Activated B cell treated with CpG ODN at 0.5 μM for 24 hours (primary cell): Measurements from ENCODE around the gene PGLYRP2. TPM values are rescaled to one million over a fixed set of nuclear protein-coding genes. Genes with fewer than 3 reads are reported as not detected.
A peak's percentile ranks its signal among the peaks of the same experiment; 100 is the strongest.

Experiments used
- ATAC-seq: fragments of 200-7000 bp; cut with Tn5 transposase; one replicate; pipeline ENCODE4 v1.10.0; 2021; ENCODE audit warnings: low read depth, mild to moderate bottlenecking, moderate library complexity
- CTCF ChIA-PET: fragments of 350-600 bp; sonication (Branson Sonifier 250); formaldehyde crosslinking; loops from one replicate; lab custom pipeline; 2021; ENCODE audit warnings: antibody characterized with exemption; lab: Charles Lee
- POLR2A ChIA-PET: fragments of 350-600 bp; sonication (Branson Sonifier 250); formaldehyde crosslinking; loops from one replicate; lab custom pipeline; 2021; ENCODE audit warnings: antibody characterized with exemption; lab: Charles Lee
- DNase-seq: peaks from one replicate; pipeline ENCODE4 v3.0.0; 2022
- H3K27ac Mint-ChIP-seq: one replicate; pipeline ENCODE4 v1.8.0; 2020; ENCODE audit warnings: mixed read lengths
- H3K27me3 Mint-ChIP-seq: one replicate; pipeline ENCODE4 v1.8.0; 2021; ENCODE audit warnings: mixed read lengths
- H3K36me3 Mint-ChIP-seq: one replicate; pipeline ENCODE4 v1.8.0; 2021; ENCODE audit warnings: low read depth, mixed read lengths
- H3K4me1 Mint-ChIP-seq: one replicate; pipeline ENCODE4 v1.8.0; 2021; ENCODE audit warnings: mixed read lengths
- H3K4me3 Mint-ChIP-seq: one replicate; pipeline ENCODE4 v1.8.0; 2020; ENCODE audit warnings: mild to moderate bottlenecking, mixed read lengths
- H3K9me3 Mint-ChIP-seq: one replicate; pipeline ENCODE4 v1.8.0; 2020; ENCODE audit warnings: mixed read lengths
- CTCF ChIP-seq: fragments of 200-600 bp; IDR thresholded peaks from one replicate; pipeline ENCODE4 v1.8.0; 2022; ENCODE audit warnings: antibody characterized with exemption, mild to moderate bottlenecking
- intact Hi-C: fragments of 100-400 bp; cut with micrococcal nuclease; formaldehyde crosslinking; loops from one replicate; pipeline ENCODE4 v1.15.1; 2024
- total RNA-seq: library from RNA; stranded (reverse); gene quantifications from 2 replicates; pipeline ENCODE4 v1.2.3, GENCODE V29; 2022

PGLYRP2 gene
- total RNA-seq, 1 donor from 2014 or later: not detected

GRCh38 chr19:15453091-15453578, 26.2 kb downstream of the PGLYRP2 start:
- intact Hi-C loops: no loop called here

GRCh38 chr19:15452111-15453047, 26.9 kb downstream of the PGLYRP2 start:
- H3K27me3 Mint-ChIP-seq: no peaks in the 10 kb centered on the region
- DNase-seq: no peak
- intact Hi-C loops: no loop called here

More at GRCh38 chr19:15453091-15453578, 26.2 kb downstream of the PGLYRP2 start:
- DNase-seq (no peak), ATAC-seq (no peak)
- H3K4me1 Mint-ChIP-seq: peaks cover 17% of the 10 kb centered on the region
- no peaks in the 10 kb centered on the region for H3K27me3 Mint-ChIP-seq
- H3K9me3 Mint-ChIP-seq: no peaks in the 10 kb centered on the region
- ChIA-PET CTCF (no interaction called here), POLR2A (interaction anchor here (1.3 to 2.0 kb wide), 2 partner anchors 10 to 20 kb away, joined by 3 to 9 read pairs; no protein-coding TSS in a partner anchor)
- H3K4me3 Mint-ChIP-seq: no peak overlapping the region
- peaks cover 48% of the 10 kb centered on the region for H3K36me3 Mint-ChIP-seq
- no peak for TF ChIP-seq CTCF
- H3K27ac Mint-ChIP-seq: no peak overlapping the region

GRCh38 chr19:15450528-15450890, 28.8 kb downstream of the PGLYRP2 start:
- POLR2A ChIA-PET: interaction anchor here (2.4 to 2.9 kb wide), 2 partner anchors 13 to 32 kb away, joined by 7 to 14 read pairs; partner anchors contain the start of gene AKAP8L
- TF ChIP-seq CTCF: no peak
- Mint-ChIP-seq H3K36me3 (peaks cover 33% of the 10 kb centered on the region), H3K27ac (peak overlapping the region; percentile 90), H3K9me3 (no peaks in the 10 kb centered on the region), H3K27me3 (no peaks in the 10 kb centered on the region), H3K4me3 (peak overlapping the region; percentile 80), H3K4me1 (peaks cover 17% of the 10 kb centered on the region)
- no peak for DNase-seq
- intact Hi-C loops: loop anchor here (2.0 kb wide), 1 partner anchor 14 kb away; the partner anchor contains the start of gene RASAL3
- no peak for ATAC-seq
- CTCF ChIA-PET: interaction anchor here (1.2 kb wide), 1 partner anchor 13 kb away, joined by 4 read pairs; no protein-coding TSS in a partner anchor

More at GRCh38 chr19:15452111-15453047, 26.9 kb downstream of the PGLYRP2 start:
- Mint-ChIP-seq H3K27ac (no peak overlapping the region), H3K36me3 (peaks cover 43% of the 10 kb centered on the region), H3K4me3 (no peak overlapping the region), H3K4me1 (peaks cover 17% of the 10 kb centered on the region), H3K9me3 (no peaks in the 10 kb centered on the region)
- ATAC-seq: no peak
- TF ChIP-seq CTCF: no peak
- ChIA-PET CTCF (no interaction called here), POLR2A (interaction anchor here (1.3 to 2.9 kb wide), 3 partner anchors 11 to 34 kb away, joined by 3 to 14 read pairs (median 9); partner anchors contain the start of gene AKAP8L)

- H3K27ac Mint-ChIP-seq: peak within 1 kb of the TSS; percentile 90
- H3K27me3 Mint-ChIP-seq: no peaks in the 10 kb centered on the region
- no peaks in the 10 kb centered on the region for H3K9me3 Mint-ChIP-seq
- no peak for TF ChIP-seq CTCF
- intact Hi-C loops: loop anchor here (1.0 to 2.0 kb wide), 3 partner anchors 15 to 31 kb away; partner anchors contain the start of gene RASAL3
- ChIA-PET POLR2A (interaction anchor here (0.6 to 2.9 kb wide), 4 partner anchors 14 to 858 kb away, joined by 3 to 14 read pairs (median 6); partner anchors contain the start of gene AKAP8L), CTCF (interaction anchor here (1.2 kb wide), 1 partner anchor 13 kb away, joined by 4 read pairs; no protein-coding TSS in a partner anchor)
- ATAC-seq (peak; percentile 74), DNase-seq (peak; percentile 89)
- peaks cover 17% of the 10 kb centered on the region for H3K4me1 Mint-ChIP-seq
- peak within 1 kb of the TSS; percentile 80 for H3K4me3 Mint-ChIP-seq
- H3K36me3 Mint-ChIP-seq: peaks cover 28% of the 10 kb centered on the region
Observed at GRCh38 chr19:15449620-15450527, 29.4 kb downstream of the PGLYRP2 start, which contains the start of gene WIZ. TSS of gene WIZ (minus strand) at chr19:15449956. CDS start at chr19:15448307, 1,649 bp downstream.
